ENCODE results near the gene ODC1.
A peak's percentile ranks its signal among the peaks of the same experiment; 100 is the strongest.

Gene ODC1

GRCh38 chr2:10414591-10414990 lies 33.5 kb downstream of the ODC1 start:
- DNase-seq (ENCODE audit: low read depth), result no peak

GRCh38 chr2:10413991-10414451 lies 34.1 kb downstream of the ODC1 start:
- DNase-seq (ENCODE audit: low read depth), result no peak

GRCh38 chr2:10413503-10413902 lies 34.6 kb downstream of the ODC1 start:
- no peak for DNase-seq (ENCODE audit: low read depth)

GRCh38 chr2:10412380-10412779 lies 35.7 kb downstream of the ODC1 start:
- DNase-seq (ENCODE audit: low read depth), result no peak

- DNase-seq (ENCODE audit: low read depth), result no peak
Measured at GRCh38 chr2:10411557-10411956, 36.6 kb downstream of the ODC1 start.

GRCh38 chr2:10410823-10411437 lies 37.2 kb downstream of the ODC1 start:
- DNase-seq (ENCODE audit: low read depth), result no peak

- no peak for DNase-seq (ENCODE audit: low read depth)
Measured at GRCh38 chr2:10410001-10410822, 37.9 kb downstream of the ODC1 start.

GRCh38 chr2:10408649-10409579 lies 39.2 kb downstream of the ODC1 start:
- DNase-seq (ENCODE audit: low read depth), result no peak

GRCh38 chr2:10407841-10408648 lies 40.1 kb downstream of the ODC1 start:
- DNase-seq (ENCODE audit: low read depth), result no peak

GRCh38 chr2:10407432-10407831 lies 40.7 kb downstream of the ODC1 start:
- DNase-seq (ENCODE audit: low read depth), result no peak

- no peak for DNase-seq (ENCODE audit: low read depth)
Measured at GRCh38 chr2:10406491-10407188, 41.5 kb downstream of the ODC1 start.

GRCh38 chr2:10406016-10406415 lies 42.1 kb downstream of the ODC1 start:
- DNase-seq (ENCODE audit: low read depth), result no peak

GRCh38 chr2:10405448-10405847 lies 42.7 kb downstream of the ODC1 start:
- DNase-seq (ENCODE audit: low read depth), result peak; percentile 95

- no peak for DNase-seq (ENCODE audit: low read depth)
Measured at GRCh38 chr2:10404324-10405143, 43.6 kb downstream of the ODC1 start.

GRCh38 chr2:10402653-10403215 lies 45.4 kb downstream of the ODC1 start:
- no peak for DNase-seq (ENCODE audit: low read depth)

- DNase-seq (ENCODE audit: low read depth), result no peak
Measured at GRCh38 chr2:10402062-10402585, 46.0 kb downstream of the ODC1 start.

GRCh38 chr2:10400978-10401951 lies 46.9 kb downstream of the ODC1 start:
- DNase-seq (ENCODE audit: low read depth), result no peak

GRCh38 chr2:10400568-10400977 lies 47.6 kb downstream of the ODC1 start:
- no peak for DNase-seq (ENCODE audit: low read depth)
